Heart left ventricle (tissue), 16 donors: ENCODE measurements around the gene MXRA8. TPM values are rescaled to one million over a fixed set of nuclear protein-coding genes. Genes with fewer than 3 reads are reported as not detected.
A peak's percentile ranks its signal among the peaks of the same experiment; 100 is the strongest.

Experiments used
- ATAC-seq, 4 donors: fragments of 200-7000 bp; cut with Tn5 transposase; one replicate each; pipeline ENCODE4 v1.9.1; 2020 to 2022; ENCODE audit warnings: moderate library complexity in 4 of 4, mild to moderate bottlenecking in 3 of 4, moderate number of reproducible peaks in 1 of 4
- DNase-seq, 5 donors: peaks; one replicate each; pipeline ENCODE4 v3.0.0-alpha.2; 2020
- H3K27ac ChIP-seq, 12 donors: fragments of 200-600 bp; sonication (generic) in 4 of 12; one replicate each; pipeline versions ENCODE4 v1.5.0 to v1.8.0; 2016 to 2022; ENCODE audit warnings: mild to moderate bottlenecking in 2 of 12
- H3K27me3 ChIP-seq, 9 donors: fragments of 200-600 bp; sonication (generic) in 2 of 9; one replicate each; pipeline versions ENCODE4 v1.5.1 to v1.8.0; 2016 to 2022; ENCODE audit warnings: mild to moderate bottlenecking in 3 of 9
- H3K36me3 ChIP-seq, 9 donors: fragments of 200-600 bp; sonication (generic) in 2 of 9; one replicate each; pipeline versions ENCODE4 v1.5.0 to v1.8.0; 2018 to 2022; ENCODE audit warnings: mild to moderate bottlenecking in 2 of 9
- H3K4me1 ChIP-seq, 12 donors: fragments of 200-600 bp; sonication (generic) in 4 of 12; one replicate each; pipeline versions ENCODE4 v1.5.0 to v1.8.0; 2016 to 2022; ENCODE audit warnings: mild to moderate bottlenecking in 3 of 12
- H3K4me3 ChIP-seq, 12 donors: fragments of 200-600 bp; sonication (generic) in 4 of 12; one replicate each; pipeline versions ENCODE4 v1.5.0 to v1.8.0; 2017 to 2022; ENCODE audit warnings: mild to moderate bottlenecking in 9 of 12, moderate library complexity in 4 of 12
- H3K9me3 ChIP-seq, 12 donors: fragments of 200-600 bp; sonication (generic) in 4 of 12; one replicate each; pipeline versions ENCODE4 v1.5.0 to v1.8.0; 2016 to 2022; ENCODE audit warnings: mild to moderate bottlenecking in 1 of 12
- CTCF ChIP-seq, 12 donors: fragments of 200-600 bp; sonication (generic) in 4 of 12; IDR thresholded peaks; one replicate each; pipeline versions ENCODE4 v1.5.0 to v1.8.0; 2018 to 2022; ENCODE audit warnings: antibody characterized with exemption in 12 of 12, mild to moderate bottlenecking in 5 of 12
- POLR2A ChIP-seq, 2 donors: fragments of 450-650 bp; IDR thresholded peaks; one replicate each; pipeline ENCODE4 v1.6.1; 2017; ENCODE audit warnings: antibody characterized with exemption in 2 of 2, mild to moderate bottlenecking in 2 of 2, moderate library complexity in 2 of 2
- WGBS, 4 donors: extraction: QIAGEN DNeasy Blood & Tissue Kit in 2 of 4; methylation state at CpG; one replicate each; pipeline versions ENCODE4 v1.1.5 to v1.1.7; 2013 to 2018; 5-methylcytosine and 5-hydroxymethylcytosine counted together
- intact Hi-C, 10 donors: fragments of 100-400 bp; cut with DNase I; formaldehyde crosslinking; loops; one replicate each; pipeline versions ENCODE4 v1.11.1 to v1.14.2; 2022
- polyA plus RNA-seq, 2 donors: library from polyadenylated mRNA; stranded (reverse); fragments of 200-250 nt; gene quantifications; one replicate each; pipeline ENCODE4 v1.2.3, GENCODE V29; 2013
- total RNA-seq, 9 donors: library from RNA; depleted of rRNA in 2 of 9; stranded (reverse); fragments of >200 nt in 2 of 9; fragmentation: NEBNext Ultra II Directional in 3 of 9; extraction: Animal tissue kit (Norgen Biotek cat#: 25700) in 3 of 9; gene quantifications; one replicate each; pipeline versions ENCODE4 v1.1.0 to v1.2.4, GENCODE V29; 2016 to 2023
- donor health status: ischemic (EF 13 %, LVEDD 7.1; RV severe dilation, severe dysfunction).
- donor health status: healthy with polysubstance abuse.
- donor health status: DM: no; HTN: yes; CAD: no.
- donor health status: DM: no; HTN: no; CAD: no.
- donor health status: ischemic (EF 25% LVEDD 6.9; RV normal size, moderate dysfunction).
- donor health status: ischemic (EF 25% LVEDD 5.7; RV mildly dilated, moderate dysfunction).
- donor health status: healthy.
- donor health status: DM: yes; HTN: yes; CAD: no.
- donor health status: ischemic (EF 35%, LVEDD 5.7; RV mildly dilated, moderate dysfunction).
- donor health status: nonischemic (EF 11% LVEDD 7.7; RV severe dilation, severe dysfunction).
- donor health status: DM: yes; HTN: yes; CAD: no.
- donor health status: PGD.
- donor health status: ischemic (EF 29% LVEDD 5.4; RV normal size, mild dysfunction).
- donor health status: nonischemic (EF 23%, LVEDD 6.1; RV moderate dilation, normal function).

MXRA8 gene
- total and polyA plus RNA-seq, 11 donors = 10.5 to 49.3 (median 19.5) TPM

GRCh38 chr1:1366699-1367066, 8.3 kb upstream of the MXRA8 start:
- 82 to 95% (median 92%) methylated on average over 2 to 3 of the region's 3 CpGs for WGBS, 4 donors
- no peak for TF ChIP-seq POLR2A (IDR thresholded peaks at IDR 0.05)
- TF ChIP-seq CTCF (IDR thresholded peaks at IDR 0.05) = no peak
- intact Hi-C loops = loop anchor here in 1 of 10 donors (10.0 kb wide), 1 partner anchor 332 kb away; no protein-coding TSS in a partner anchor

DNA sequence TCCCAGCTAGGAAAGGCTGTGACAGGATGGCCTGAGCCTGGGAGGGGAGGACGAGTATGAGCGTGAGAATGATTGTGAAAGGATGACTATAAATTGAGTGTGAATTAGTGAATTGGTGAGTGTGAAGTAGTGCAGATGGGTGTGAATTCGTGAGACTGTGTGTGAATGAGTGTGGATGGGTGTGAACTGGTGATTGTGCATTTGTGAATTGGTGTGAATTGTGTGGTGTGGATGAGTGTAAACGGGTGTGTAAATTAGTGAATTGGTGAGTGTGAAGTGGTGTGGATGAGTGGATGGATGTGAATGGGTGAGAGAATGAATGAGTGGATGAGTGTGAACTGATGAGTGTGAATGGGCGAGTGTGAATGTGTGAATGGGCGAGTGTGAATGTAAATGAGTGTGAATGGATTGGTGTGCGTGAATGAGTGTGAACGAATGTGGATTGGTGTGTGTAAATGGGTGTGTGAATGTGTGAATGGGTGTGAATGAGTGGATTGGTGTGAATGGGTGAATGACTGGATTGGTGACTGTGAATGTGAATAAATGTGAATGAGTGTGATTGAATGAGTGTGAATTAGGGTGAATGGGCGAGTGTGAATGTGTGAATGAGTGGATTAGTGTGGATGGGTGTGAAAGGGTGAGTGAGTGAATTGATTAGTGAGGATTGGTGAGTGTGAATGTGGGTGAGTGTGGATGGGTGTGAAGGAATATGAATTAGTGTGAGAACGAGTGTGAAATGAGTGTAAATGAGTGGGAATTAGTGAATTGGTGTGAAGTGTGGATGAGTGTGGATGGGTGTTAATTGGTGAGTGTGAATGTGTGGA, 7.7 kb upstream of the MXRA8 start:
- intact Hi-C loops = loop anchor here in 1 of 10 donors (10.0 kb wide), 1 partner anchor 331 kb away; no protein-coding TSS in a partner anchor
- no peak for DNase-seq
- H3K27ac ChIP-seq = no peak overlapping the region
- H3K4me3 ChIP-seq = no peak overlapping the region
- H3K4me1 ChIP-seq = peaks cover 0 to 9% (median 3%) of the 10 kb centered on the region in 12 donors
- TF ChIP-seq CTCF (IDR thresholded peaks at IDR 0.05) = no peak
- TF ChIP-seq POLR2A (IDR thresholded peaks at IDR 0.05) = no peak
- H3K9me3 ChIP-seq = no peaks in the 10 kb centered on the region
- WGBS, 4 donors = 72 to 84% (median 82%) methylated on average over 10 of the region's 10 CpGs
- ATAC-seq = no peak
- peaks cover 0 to under 1% (median 0%) of the 10 kb centered on the region in 9 donors for H3K27me3 ChIP-seq
- no peaks in the 10 kb centered on the region for H3K36me3 ChIP-seq

More at GRCh38 chr1:1366699-1367066, 8.3 kb upstream of the MXRA8 start:
- Histone ChIP-seq H3K36me3 (no peaks in the 10 kb centered on the region), H3K27ac (no peak overlapping the region), H3K9me3 (no peaks in the 10 kb centered on the region), H3K4me3 (no peak overlapping the region), H3K4me1 (peaks cover 0 to 9% (median 3%) of the 10 kb centered on the region in 12 donors), H3K27me3 (no peaks in the 10 kb centered on the region)
- no peak for ATAC-seq
- no peak for DNase-seq

GRCh38 chr1:1364266-1364665, 5.9 kb upstream of the MXRA8 start:
- no peaks in the 10 kb centered on the region for H3K9me3 ChIP-seq
- intact Hi-C loops = loop anchor here in 1 of 10 donors (10.0 kb wide), 1 partner anchor 329 kb away; no protein-coding TSS in a partner anchor
- DNase-seq (no peak), ATAC-seq (no peak)
- WGBS, 4 donors = 77 to 87% (median 82%) methylated on average over 14 of the region's 14 CpGs
- H3K27me3 ChIP-seq = peaks cover 0 to 3% (median 0%) of the 10 kb centered on the region in 9 donors
- H3K27ac ChIP-seq = no peak overlapping the region
- no peak overlapping the region for H3K4me3 ChIP-seq
- H3K36me3 ChIP-seq = no peaks in the 10 kb centered on the region
- TF ChIP-seq CTCF (IDR thresholded peaks at IDR 0.05) (no peak), POLR2A (IDR thresholded peaks at IDR 0.05) (no peak)
- peaks cover 0 to 24% (median 2%) of the 10 kb centered on the region in 12 donors for H3K4me1 ChIP-seq

DNA sequence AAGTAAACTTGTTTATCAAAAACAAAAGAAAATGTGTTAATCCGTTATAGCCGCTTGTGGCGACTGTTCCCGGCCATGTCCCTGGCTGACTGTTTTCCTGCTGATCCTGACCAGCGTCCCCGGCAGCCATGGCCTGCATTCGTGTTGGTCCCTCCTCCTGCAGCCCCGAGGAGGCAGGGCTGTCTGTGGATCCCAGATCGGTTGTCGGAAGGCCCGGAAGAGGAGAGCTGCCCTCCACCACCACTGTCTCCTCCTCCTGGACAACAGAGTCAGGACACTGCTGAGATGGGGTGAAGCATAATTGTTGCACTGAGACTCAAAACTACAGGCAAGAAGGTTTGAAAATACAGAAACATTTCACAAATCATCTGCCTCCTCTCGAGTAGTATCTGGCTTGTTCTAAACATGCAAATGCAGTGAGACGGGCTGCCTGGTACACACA, 3.6 kb upstream of the MXRA8 start:
- H3K4me3 ChIP-seq = peak overlapping the region in 3 of 12 donors; percentile 3 to 19 (median 10)
- peak in 4 of 5 donors; percentile 52 to 68 (median 66) for DNase-seq
- TF ChIP-seq CTCF (IDR thresholded peaks at IDR 0.05) = peak in 2 of 12 donors; percentile 13 to 26
- TF ChIP-seq POLR2A (IDR thresholded peaks at IDR 0.05) = no peak
- H3K36me3 ChIP-seq = no peaks in the 10 kb centered on the region
- WGBS, 4 donors = 23 to 31% (median 27%) methylated on average over 13 of the region's 13 CpGs
- intact Hi-C loops = loop anchor here in 1 of 10 donors (10.0 kb wide), 1 partner anchor 327 kb away; no protein-coding TSS in a partner anchor
- ATAC-seq = peak in 2 of 4 donors; percentile 26
- H3K4me1 ChIP-seq = peaks cover 0 to 33% (median 7%) of the 10 kb centered on the region in 12 donors
- peaks cover 0 to 20% (median under 1%) of the 10 kb centered on the region in 9 donors for H3K27me3 ChIP-seq
- H3K27ac ChIP-seq = peak overlapping the region in 9 of 12 donors; percentile 28 to 91 (median 78)
- H3K9me3 ChIP-seq = no peaks in the 10 kb centered on the region
